Hepatic stellate cell (primary cell): ENCODE data around the gene SDC3.
"Not testable (repeated sequence)": the region's sequence is repeated elsewhere in the genome, so short reads cannot be mapped to it uniquely, and the experiment has no call there.

Experiments
- DNase-seq: peaks from one replicate; pipeline ENCODE4 v3.0.0; 2011; ENCODE audit warnings: low spot score

Gene SDC3

GRCh38 chr1:30875197-30875596 is 33.4 kb downstream of the SDC3 start:
- no peak for DNase-seq

GRCh38 chr1:30874176-30874575 is 34.4 kb downstream of the SDC3 start:
- no peak for DNase-seq

- DNase-seq: no peak
These were observed 35.7 kb downstream of the SDC3 start for GRCh38 chr1:30872948-30873263.

- DNase-seq: no peak
These were observed 36.3 kb downstream of the SDC3 start for GRCh38 chr1:30872033-30872947.

GRCh38 chr1:30871276-30871871 is 37.2 kb downstream of the SDC3 start:
- no peak for DNase-seq

GRCh38 chr1:30870656-30871055 is 37.9 kb downstream of the SDC3 start:
- DNase-seq: no peak

- no peak for DNase-seq
These were observed 38.5 kb downstream of the SDC3 start for GRCh38 chr1:30870035-30870434.

GRCh38 chr1:30868833-30869435 is 39.6 kb downstream of the SDC3 start:
- DNase-seq: no peak

- DNase-seq: not testable (repeated sequence)
These were observed 40.5 kb downstream of the SDC3 start for GRCh38 chr1:30868057-30868456.

GRCh38 chr1:30867537-30867936 is 41.0 kb downstream of the SDC3 start:
- no peak for DNase-seq

GRCh38 chr1:30866594-30866993 is 42.0 kb downstream of the SDC3 start:
- no peak for DNase-seq

- DNase-seq: no peak
These were observed 43.9 kb downstream of the SDC3 start for GRCh38 chr1:30864681-30865080.

- DNase-seq: no peak
These were observed 44.5 kb downstream of the SDC3 start for GRCh38 chr1:30863858-30864604.

GRCh38 chr1:30860320-30860652 is 48.3 kb downstream of the SDC3 start:
- no peak for DNase-seq

- DNase-seq: no peak
These were observed 50.6 kb downstream of the SDC3 start for GRCh38 chr1:30857964-30858363.

GRCh38 chr1:30857062-30857461 is 51.5 kb downstream of the SDC3 start:
- no peak for DNase-seq

- no peak for DNase-seq
These were observed 52.2 kb downstream of the SDC3 start for GRCh38 chr1:30856260-30856790.

GRCh38 chr1:30855686-30856259 is 52.8 kb downstream of the SDC3 start:
- no peak for DNase-seq

- no peak for DNase-seq
These were observed 55.2 kb downstream of the SDC3 start for GRCh38 chr1:30853350-30853749.

GRCh38 chr1:30852026-30852425 is 56.5 kb downstream of the SDC3 start:
- no peak for DNase-seq

GRCh38 chr1:30851286-30851685 is 57.3 kb downstream of the SDC3 start:
- no peak for DNase-seq

- DNase-seq: no peak
These were observed 58.0 kb downstream of the SDC3 start for GRCh38 chr1:30850607-30851006.
